H1 (cell line): ENCODE results near the gene DDX55. TPM values are rescaled to one million over a fixed set of nuclear protein-coding genes. Genes with fewer than 3 reads are reported as not detected.

ENCODE experiments used
- CTCF ChIA-PET: fragments of 300-600 bp; sonication (Branson Sonifier 250); formaldehyde crosslinking; loops from one replicate; lab custom pipeline; 2021; ENCODE audit not compliant: partially characterized antibody; lab: Charles Lee
- POLR2A ChIA-PET: fragments of 300-600 bp; sonication (Branson Sonifier 250); formaldehyde crosslinking; loops from one replicate; lab custom pipeline; 2021; ENCODE audit warnings: inconsistent platforms; ENCODE audit not compliant: partially characterized antibody; lab: Charles Lee
- DNase-seq, 2 experiments: peaks; one replicate each; pipeline versions ENCODE4 v3.0.0 to v3.0.0-alpha.2; 2010 to 2022; ENCODE audit warnings: low spot score in 2 of 2, low read depth in 1 of 2, mixed read lengths in 1 of 2
- FAIRE-seq: peaks from 2 replicates; lab custom pipeline; 2011; peaks lifted over from hg19 to GRCh38; lab: Jason Lieb, UNC
- H2AFZ ChIP-seq: 2 replicates; pipeline ENCODE4 v1.8.1; 2012; ENCODE audit warnings: low read length, inconsistent platforms
- H2AK5ac ChIP-seq: 2 replicates; pipeline ENCODE4 v1.6.1; 2013; ENCODE audit warnings: low read depth, low read length
- H2BK120ac ChIP-seq: replicated peaks from 2 replicates; pipeline ENCODE3; 2013; ENCODE audit warnings: low read depth, low read length, inconsistent platforms
- H2BK12ac ChIP-seq: 2 replicates; pipeline ENCODE4 v1.6.1; 2013; ENCODE audit warnings: low read depth, low read length
- H2BK15ac ChIP-seq: 2 replicates; pipeline ENCODE4 v1.6.1; 2013; ENCODE audit warnings: low read length
- H2BK20ac ChIP-seq: 2 replicates; pipeline ENCODE4 v1.6.1; 2013; ENCODE audit warnings: low read length
- H2BK5ac ChIP-seq: 2 replicates; pipeline ENCODE4 v1.6.1; 2013; ENCODE audit warnings: low read depth, low read length
- H3K14ac ChIP-seq: 2 replicates; pipeline ENCODE4 v1.6.1; 2013; ENCODE audit warnings: inconsistent platforms; ENCODE audit not compliant: insufficient read length
- H3K18ac ChIP-seq: 2 replicates; pipeline ENCODE4 v1.6.1; 2013; ENCODE audit warnings: low read length; ENCODE audit errors: extremely low read depth
- H3K23ac ChIP-seq: 2 replicates; pipeline ENCODE4 v1.6.1; 2013; ENCODE audit warnings: inconsistent platforms; ENCODE audit not compliant: insufficient read length
- H3K23me2 ChIP-seq: 2 replicates; pipeline ENCODE4 v1.6.1; 2013; ENCODE audit warnings: low read depth, low read length
- H3K27ac ChIP-seq: 2 replicates; pipeline ENCODE4 v1.6.1; 2011; ENCODE audit warnings: low read depth, low read length, inconsistent platforms
- H3K27me3 ChIP-seq, 4 experiments: replicated peaks in 1 of 4; 1 replicate in 1 of 4; 2 replicates in 3 of 4; pipeline versions ENCODE4 v1.6.1 to v1.8.1; 2011 to 2013; ENCODE audit warnings: low read length in 3 of 4, mild to moderate bottlenecking in 3 of 4, inconsistent platforms in 2 of 4, mixed read lengths in 2 of 4, moderate library complexity in 1 of 4; ENCODE audit not compliant: control insufficient read depth in 3 of 4, insufficient read depth in 3 of 4; ENCODE audit errors: extremely low read depth in 1 of 4
- H3K36me3 ChIP-seq, 4 experiments: 2 replicates each; pipeline versions ENCODE4 v1.6.1 to v1.8.1; 2011 to 2013; ENCODE audit warnings: mild to moderate bottlenecking in 4 of 4, low read length in 3 of 4, moderate library complexity in 2 of 4, control low read depth in 1 of 4, inconsistent platforms in 1 of 4; ENCODE audit not compliant: insufficient read depth in 4 of 4, control insufficient read depth in 2 of 4
- H3K4ac ChIP-seq: replicated peaks from 2 replicates; pipeline ENCODE3; 2013; ENCODE audit warnings: low read length, low read depth, mixed read lengths, inconsistent platforms; ENCODE audit not compliant: insufficient read length
- H3K4me1 ChIP-seq, 4 experiments: replicated peaks in 1 of 4; 1 replicate in 1 of 4; 2 replicates in 3 of 4; pipeline versions ENCODE4 v1.6.1 to v1.8.1; 2011 to 2013; ENCODE audit warnings: low read length in 3 of 4, inconsistent platforms in 2 of 4, mixed read lengths in 1 of 4; ENCODE audit not compliant: insufficient read depth in 4 of 4, control insufficient read depth in 3 of 4
- H3K4me2 ChIP-seq, 2 experiments: 2 replicates each; pipeline versions ENCODE4 v1.6.1 to v1.8.1; 2011 to 2013; ENCODE audit warnings: low read depth in 2 of 2, low read length in 2 of 2, control low read depth in 1 of 2, inconsistent platforms in 1 of 2, mild to moderate bottlenecking in 1 of 2; ENCODE audit not compliant: insufficient read depth in 1 of 2
- H3K4me3 ChIP-seq, 4 experiments: fragments of 200-600, 300-600 bp in 1 of 4; sonication (generic), shearing (Covaris generic), sonication (Bioruptor Twin) in 1 of 4; 2 replicates each; pipeline versions ENCODE4 v1.5.1 to v1.8.1; 2011 to 2016; ENCODE audit warnings: low read length in 4 of 4, low read depth in 3 of 4, control low read depth in 2 of 4, inconsistent platforms in 2 of 4, mild to moderate bottlenecking in 2 of 4, mixed read lengths in 1 of 4, moderate library complexity in 1 of 4; ENCODE audit not compliant: insufficient read depth in 2 of 4; ENCODE audit errors: extremely low read depth in 1 of 4
- H3K56ac ChIP-seq: replicated peaks from 2 replicates; pipeline ENCODE3; 2013; ENCODE audit warnings: low read depth, mild to moderate bottlenecking, mixed read lengths, low read length, inconsistent platforms; ENCODE audit not compliant: insufficient read length
- H3K79me1 ChIP-seq: 2 replicates; pipeline ENCODE4 v1.6.1; 2013; ENCODE audit warnings: low read depth, low read length, control low read depth
- H3K79me2 ChIP-seq, 2 experiments: 2 replicates each; pipeline versions ENCODE4 v1.6.1 to v1.8.1; 2012 to 2013; ENCODE audit warnings: low read length in 2 of 2, mild to moderate bottlenecking in 2 of 2, inconsistent platforms in 1 of 2; ENCODE audit not compliant: insufficient read depth in 2 of 2, control insufficient read depth in 1 of 2
- H3K9ac ChIP-seq, 4 experiments: replicated peaks in 1 of 4; 1 replicate in 1 of 4; 2 replicates in 3 of 4; pipeline versions ENCODE4 v1.6.1 to v1.8.1; 2011 to 2013; ENCODE audit warnings: low read depth in 3 of 4, low read length in 3 of 4, control low read depth in 2 of 4, mild to moderate bottlenecking in 2 of 4, moderate library complexity in 2 of 4, inconsistent platforms in 1 of 4; ENCODE audit errors: extremely low read depth in 1 of 4
- H3K9me3 ChIP-seq, 2 experiments: 2 replicates each; pipeline versions ENCODE4 v1.6.1 to v1.8.1; 2012 to 2013; ENCODE audit warnings: mild to moderate bottlenecking in 2 of 2, moderate library complexity in 2 of 2, control low read depth in 1 of 2, inconsistent platforms in 1 of 2, low read depth in 1 of 2, low read length in 1 of 2, mixed read lengths in 1 of 2; ENCODE audit not compliant: insufficient read depth in 2 of 2
- H4K20me1 ChIP-seq, 2 experiments: replicated peaks in 1 of 2; 2 replicates each; pipeline versions ENCODE3 to v1.8.1; 2011 to 2013; ENCODE audit warnings: inconsistent platforms in 2 of 2, low read length in 2 of 2, mild to moderate bottlenecking in 1 of 2; ENCODE audit not compliant: insufficient read depth in 2 of 2, control insufficient read depth in 1 of 2
- H4K5ac ChIP-seq: 2 replicates; pipeline ENCODE4 v1.6.1; 2013; ENCODE audit warnings: low read length, low read depth, mixed read lengths, inconsistent platforms; ENCODE audit not compliant: insufficient read length
- H4K8ac ChIP-seq: 2 replicates; pipeline ENCODE4 v1.8.0; 2013; ENCODE audit warnings: mild to moderate bottlenecking, moderate library complexity, low read length, inconsistent platforms; ENCODE audit not compliant: insufficient read depth; ENCODE audit errors: extremely low read depth
- H4K91ac ChIP-seq: replicated peaks from 2 replicates; pipeline ENCODE3; 2013; ENCODE audit warnings: low read length, mixed read lengths, inconsistent platforms; ENCODE audit not compliant: insufficient read length
- WGBS, 2 experiments: shearing (Covaris generic) in 1 of 2; methylation state at CpG; one replicate each; pipeline versions ENCODE4 v1.1.6 to v1.1.7; 2013 to 2015; ENCODE audit warnings: low lambda C conversion rate in 2 of 2, mixed read lengths in 2 of 2, inconsistent platforms in 1 of 2, low coverage in 1 of 2, missing lambda C conversion rate in 1 of 2; ENCODE audit not compliant: insufficient replicate concordance in 2 of 2, insufficient coverage in 1 of 2, insufficient read length in 1 of 2; ENCODE audit errors: extremely low coverage in 1 of 2, missing lambda C conversion rate in 1 of 2; 5-methylcytosine and 5-hydroxymethylcytosine counted together
- polyA plus RNA-seq, 7 experiments: library from polyadenylated mRNA; depleted of rRNA in 3 of 7; stranded (reverse) in 5 of 7; unstranded in 2 of 7; fragments of >200 nt in 5 of 7; fragments of 200-250 nt in 2 of 7; gene quantifications; 1 replicate in 5 of 7; 2 replicates in 1 of 7; 4 replicates in 1 of 7; pipeline versions ENCODE4 v1.2.1 to v1.2.3, GENCODE V29; 2011 to 2013; ENCODE audit warnings: missing spikeins in 2 of 7, mixed read lengths in 2 of 7
- total RNA-seq: library from RNA; stranded (reverse); fragmentation: NEBNext Ultra II Directional; extraction: Animal tissue kit (Norgen Biotek cat#: 25700); gene quantifications from 2 replicates; pipeline ENCODE4 v1.2.1, GENCODE V29; 2021

Gene DDX55
- total and polyA plus RNA-seq, 2 of the 8 experiments (the other 6 are each of a cell fraction or from before 2014, with no cell fraction given) = 25.8 to 37.7 TPM

GRCh38 chr12:123576611-123577010 is 25.3 kb upstream of the DDX55 start:
- no peak overlapping the region for H3K4ac ChIP-seq
- H4K5ac ChIP-seq = no peak overlapping the region
- H4K91ac ChIP-seq = no peak overlapping the region
- H4K8ac ChIP-seq = no peak overlapping the region
- ChIA-PET CTCF (interaction anchor here (0.6 to 0.7 kb wide), 2 partner anchors 40 to 110 kb away, joined by 3 to 4 read pairs; no protein-coding TSS in a partner anchor), POLR2A (no interaction called here)
- H3K9ac ChIP-seq = no peak overlapping the region
- no peak overlapping the region for H3K14ac ChIP-seq
- 95% methylated on average over 1 of the region's 1 CpG; no CpG with 5 or more reads in 1 of the 2 experiments for WGBS, 2 experiments
- H2BK5ac ChIP-seq = no peak overlapping the region
- H2BK15ac ChIP-seq = no peak overlapping the region
- no peak overlapping the region for H3K4me2 ChIP-seq
- no peaks in the 10 kb centered on the region for H3K36me3 ChIP-seq
- no peak overlapping the region for H3K27ac ChIP-seq
- H3K9me3 ChIP-seq = peaks cover 0 to 2% of the 10 kb centered on the region in 2 experiments; a peak in 1 of 4 replicates
- H2BK120ac ChIP-seq = no peak overlapping the region
- FAIRE-seq = no peak
- H3K27me3 ChIP-seq = no peaks in the 10 kb centered on the region
- no peaks in the 10 kb centered on the region for H3K23me2 ChIP-seq
- no peaks in the 10 kb centered on the region; the same call in 1 of the 2 replicates for H3K79me1 ChIP-seq
- H4K20me1 ChIP-seq = no peaks in the 10 kb centered on the region
- H2AK5ac ChIP-seq = no peak overlapping the region
- H2BK20ac ChIP-seq = no peak overlapping the region
- no peak overlapping the region for H3K18ac ChIP-seq
- no peaks in the 10 kb centered on the region for H3K79me2 ChIP-seq
- DNase-seq = no peak
- no peak overlapping the region for H2BK12ac ChIP-seq
- H3K23ac ChIP-seq = no peak overlapping the region
- H3K4me1 ChIP-seq = no peaks in the 10 kb centered on the region
- H3K4me3 ChIP-seq = no peak overlapping the region
- no peak overlapping the region for H3K56ac ChIP-seq
- H2AFZ ChIP-seq = no peak overlapping the region
